CD4-positive, alpha-beta T cell treated with Interleukin-2 at 100 ng/mL for 4 hours (primary cell): Measurements from ENCODE around the gene IGFBP1.
"Not testable (repeated sequence)": the region's sequence is repeated elsewhere in the genome, so short reads cannot be mapped to it uniquely, and the experiment has no call there.

Experiments used
- DNase-seq: peaks from one replicate; pipeline ENCODE4 v3.0.0-alpha.2; 2020; ENCODE audit warnings: low spot score

Gene IGFBP1

GRCh38 chr7:45888185-45888992 lies at the start of gene IGFBP1:
Gene IGFBP1, plus strand, starts transcription at chr7:45888488. Its CDS starts 165 bp downstream, at chr7:45888653.
- no peak for DNase-seq

GRCh38 chr7:45838852-45839251 lies 49.4 kb upstream of the IGFBP1 start:
- not testable (repeated sequence) for DNase-seq

GRCh38 chr7:45841926-45842717 lies 46.2 kb upstream of the IGFBP1 start:
- not testable (repeated sequence) for DNase-seq

GRCh38 chr7:45846536-45846935 lies 41.8 kb upstream of the IGFBP1 start:
- DNase-seq = not testable (repeated sequence)

- DNase-seq = not testable (repeated sequence)
Measured at GRCh38 chr7:45848734-45849133, 39.6 kb upstream of the IGFBP1 start.

- not testable (repeated sequence) for DNase-seq
Measured at GRCh38 chr7:45852984-45853383, 35.3 kb upstream of the IGFBP1 start.

GRCh38 chr7:45853491-45853890 lies 34.8 kb upstream of the IGFBP1 start:
- not testable (repeated sequence) for DNase-seq

- not testable (repeated sequence) for DNase-seq
Measured at GRCh38 chr7:45855680-45856079, 32.6 kb upstream of the IGFBP1 start.

GRCh38 chr7:45856888-45857287 lies 31.4 kb upstream of the IGFBP1 start:
- not testable (repeated sequence) for DNase-seq

- DNase-seq = no peak
Measured at GRCh38 chr7:45863715-45864114, 24.6 kb upstream of the IGFBP1 start.

- no peak for DNase-seq
Measured at GRCh38 chr7:45865594-45866410, 22.5 kb upstream of the IGFBP1 start.

GRCh38 chr7:45867471-45867870 lies 20.8 kb upstream of the IGFBP1 start:
- no peak for DNase-seq

GRCh38 chr7:45869426-45869825 lies 18.9 kb upstream of the IGFBP1 start:
- DNase-seq = no peak

GRCh38 chr7:45872116-45873034 lies 15.9 kb upstream of the IGFBP1 start:
- no peak for DNase-seq

GRCh38 chr7:45873035-45873354 lies 15.3 kb upstream of the IGFBP1 start, which contains the start of gene CCDC201:
Gene CCDC201, minus strand, starts transcription at chr7:45873082. Its CDS starts 75 bp downstream, at chr7:45873007.
- DNase-seq = no peak

GRCh38 chr7:45873355-45873754 lies 14.9 kb upstream of the IGFBP1 start:
- no peak for DNase-seq

GRCh38 chr7:45874408-45875131 lies 13.7 kb upstream of the IGFBP1 start:
- DNase-seq = no peak

GRCh38 chr7:45876519-45876918 lies 11.8 kb upstream of the IGFBP1 start:
- no peak for DNase-seq

- DNase-seq = no peak
Measured at GRCh38 chr7:45878457-45879144, 9.7 kb upstream of the IGFBP1 start.

GRCh38 chr7:45880433-45880860 lies 7.8 kb upstream of the IGFBP1 start:
- no peak for DNase-seq
